Ishikawa (cell line): ENCODE results near the gene SYT6.

Experiments
- CEBPB ChIP-seq: IDR thresholded peaks from 2 replicates; pipeline ENCODE4 v1.6.1; 2012
- CREB1 ChIP-seq: IDR thresholded peaks from 2 replicates; pipeline ENCODE4 v1.6.1; 2012; ENCODE audit warnings: low read depth
- EGR1 ChIP-seq: IDR thresholded peaks from 2 replicates; pipeline ENCODE4 v1.6.1; 2012
- EP300 ChIP-seq: IDR thresholded peaks from 2 replicates; pipeline ENCODE4 v1.6.1; 2012; ENCODE audit warnings: borderline replicate concordance
- FOXM1 ChIP-seq: IDR thresholded peaks from 2 replicates; pipeline ENCODE4 v1.6.1; 2012; ENCODE audit warnings: low read depth, borderline replicate concordance
- MAX ChIP-seq: IDR thresholded peaks from 2 replicates; pipeline ENCODE4 v1.6.1; 2012
- NFIC ChIP-seq: IDR thresholded peaks from 2 replicates; pipeline ENCODE4 v1.6.1; 2012
- RAD21 ChIP-seq: IDR thresholded peaks from 2 replicates; pipeline ENCODE4 v1.6.1; 2012; ENCODE audit warnings: low read depth
- REST ChIP-seq: IDR thresholded peaks from 2 replicates; pipeline ENCODE4 v1.6.1; 2012; ENCODE audit warnings: low read depth, mild to moderate bottlenecking
- TAF1 ChIP-seq: IDR thresholded peaks from 2 replicates; pipeline ENCODE4 v1.6.1; 2012; ENCODE audit warnings: low read depth, mild to moderate bottlenecking
- TCF12 ChIP-seq: IDR thresholded peaks from 2 replicates; pipeline ENCODE4 v1.6.1; 2012; ENCODE audit warnings: low read depth
- TEAD4 ChIP-seq: IDR thresholded peaks from 2 replicates; pipeline ENCODE4 v1.6.1; 2012
- USF1 ChIP-seq: IDR thresholded peaks from 2 replicates; pipeline ENCODE4 v1.6.1; 2012
- YY1 ChIP-seq: IDR thresholded peaks from 2 replicates; pipeline ENCODE4 v1.6.1; 2012; ENCODE audit warnings: low read depth
- ZBTB7A ChIP-seq: IDR thresholded peaks from 2 replicates; pipeline ENCODE4 v1.6.1; 2012; ENCODE audit warnings: low read depth

The SYT6 gene

GRCh38 chr1:114153261-114154145, at the start of gene SYT6:
SYT6 (minus strand) TSS chr1:114153869; CDS start chr1:114153772, 97 bp downstream.
- TF ChIP-seq REST (no peak), ZBTB7A (no peak), EGR1 (no peak), FOXM1 (no peak), TEAD4 (no peak), RAD21 (no peak), CEBPB (no peak), TAF1 (no peak), NFIC (no peak), EP300 (no peak)

GRCh38 chr1:114201486-114201885, 47.8 kb upstream of the SYT6 start:
- TF ChIP-seq MAX (no peak), ZBTB7A (no peak), EP300 (no peak), TEAD4 (no peak), FOXM1 (no peak), YY1 (no peak), EGR1 (no peak), REST (no peak), NFIC (no peak), TCF12 (no peak), CEBPB (no peak), TAF1 (no peak), USF1 (no peak), RAD21 (no peak), CREB1 (no peak)

- TF ChIP-seq CREB1 (no peak), MAX (no peak), ZBTB7A (no peak), TCF12 (no peak), EP300 (no peak), REST (no peak), CEBPB (no peak), USF1 (no peak), YY1 (no peak), TAF1 (no peak), TEAD4 (no peak), RAD21 (no peak), FOXM1 (no peak), EGR1 (no peak), NFIC (no peak)
Observed at GRCh38 chr1:114199017-114199594, 45.4 kb upstream of the SYT6 start.
